HEK293T (cell line): ENCODE measurements around the gene PDS5B.

Experiments
- CTCF ChIA-PET: fragments of 350-600 bp; formaldehyde crosslinking; extraction: SDS; loops from one replicate; lab custom pipeline; 2021; ENCODE audit warnings: antibody characterized with exemption, inconsistent platforms; lab: Yijun Ruan, JAX
- POLR2A ChIA-PET: fragments of 350-600 bp; formaldehyde crosslinking; extraction: SDS; loops from one replicate; lab custom pipeline; 2020; ENCODE audit warnings: antibody characterized with exemption, inconsistent platforms; lab: Yijun Ruan, JAX
- DNase-seq: peaks from one replicate; pipeline ENCODE4 v3.0.0; 2012; ENCODE audit warnings: mixed read lengths; ENCODE audit errors: extremely low spot score
- ARNT ChIP-seq: fragments of 450-650 bp; IDR thresholded peaks from 2 replicates; pipeline ENCODE4 v1.6.1; 2017; ENCODE audit warnings: mild to moderate bottlenecking
- BHLHE40 ChIP-seq: fragments of 450-650 bp; IDR thresholded peaks from 2 replicates; pipeline ENCODE4 v1.6.1; 2016; ENCODE audit warnings: mild to moderate bottlenecking, moderate library complexity, borderline replicate concordance
- CTBP1 ChIP-seq: fragments of 450-650 bp; IDR thresholded peaks from 2 replicates; pipeline ENCODE4 v1.6.1; 2016; ENCODE audit warnings: borderline replicate concordance
- ELF4 ChIP-seq: fragments of 450-650 bp; IDR thresholded peaks from 2 replicates; pipeline ENCODE4 v1.6.1; 2017; ENCODE audit warnings: antibody characterized with exemption
- FOXA1 ChIP-seq: fragments of 450-650 bp; IDR thresholded peaks from 2 replicates; pipeline ENCODE4 v1.6.1; 2016; ENCODE audit warnings: mild to moderate bottlenecking
- FOXK2 ChIP-seq: fragments of 450-650 bp; IDR thresholded peaks from 2 replicates; pipeline ENCODE4 v1.6.1; 2016; ENCODE audit warnings: mild to moderate bottlenecking
- FOXM1 ChIP-seq: fragments of 450-650 bp; IDR thresholded peaks from 2 replicates; pipeline ENCODE4 v1.6.1; 2017; ENCODE audit warnings: mild to moderate bottlenecking, borderline replicate concordance
- HDGF ChIP-seq: fragments of 450-650 bp; IDR thresholded peaks from 2 replicates; pipeline ENCODE4 v1.6.1; 2017; ENCODE audit warnings: antibody characterized with exemption, borderline replicate concordance
- L3MBTL2 ChIP-seq: fragments of 450-650 bp; conservative IDR thresholded peaks from 2 replicates; pipeline ENCODE4 v1.6.1; 2016; ENCODE audit warnings: mild to moderate bottlenecking
- LEF1 ChIP-seq: fragments of 450-650 bp; IDR thresholded peaks from 2 replicates; pipeline ENCODE4 v1.6.1; 2017; ENCODE audit warnings: mild to moderate bottlenecking, borderline replicate concordance
- NFRKB ChIP-seq: fragments of 450-650 bp; IDR thresholded peaks from 2 replicates; pipeline ENCODE4 v1.6.1; 2016; ENCODE audit warnings: mild to moderate bottlenecking, moderate library complexity
- SP1 ChIP-seq: fragments of 450-650 bp; IDR thresholded peaks from 2 replicates; pipeline ENCODE4 v1.6.1; 2017
- SUZ12 ChIP-seq: fragments of 450-650 bp; IDR thresholded peaks from 2 replicates; pipeline ENCODE4 v1.6.1; 2016; ENCODE audit warnings: mild to moderate bottlenecking
- TARDBP ChIP-seq: fragments of 450-650 bp; IDR thresholded peaks from 2 replicates; pipeline ENCODE4 v1.6.1; 2016
- ZNF384 ChIP-seq: fragments of 450-650 bp; IDR thresholded peaks from 2 replicates; pipeline ENCODE4 v1.6.1; 2016
- TF ChIP-seq, protein P1 (sequence below): fragments of 450-650 bp; IDR thresholded peaks from 2 replicates; pipeline ENCODE4 v1.6.1; 2016

The PDS5B gene

DNA sequence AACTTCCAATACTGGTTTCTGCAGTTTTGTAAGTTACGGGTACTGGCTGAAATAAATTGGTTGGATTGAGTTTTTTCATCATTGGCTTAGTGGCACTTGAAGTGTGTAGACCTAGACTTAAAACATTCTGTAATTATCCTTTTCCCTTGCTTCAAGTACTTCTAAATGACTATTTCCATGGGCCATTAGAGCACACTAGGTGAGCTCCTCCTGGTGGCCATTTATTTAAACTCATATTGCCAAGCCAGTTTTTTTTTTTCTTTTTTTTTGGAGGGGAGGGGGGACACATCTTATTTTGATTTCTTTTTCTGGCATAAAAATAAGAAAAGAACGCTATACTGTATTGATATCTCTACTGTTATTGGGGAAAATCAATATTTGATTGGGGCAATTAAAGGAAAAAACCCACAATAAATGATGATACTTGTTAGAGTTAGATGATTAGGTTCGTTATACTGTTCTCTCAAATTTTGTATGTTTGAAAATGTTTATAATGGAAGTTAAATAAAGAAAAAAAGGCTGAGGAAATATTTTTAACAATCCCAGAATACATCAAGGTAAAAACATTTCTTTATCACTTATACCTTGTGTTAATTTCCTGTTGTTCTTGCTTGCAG is 82.9 kb downstream of the PDS5B start:
- TF ChIP-seq ZNF384 (peak; percentile 98), SP1 (no peak)
- ChIA-PET CTCF (interaction anchor here (0.6 to 1.6 kb wide), 4 partner anchors 8 to 458 kb away, joined by 3 to 9 read pairs (median 4); no protein-coding TSS in a partner anchor), POLR2A (no interaction called here)
- peak; percentile 28 for DNase-seq

- ChIA-PET CTCF (no interaction called here), POLR2A (no interaction called here)
- DNase-seq, result no peak
- no peak for TF ChIP-seq SP1
- no peak for TF ChIP-seq TARDBP
- no peak for TF ChIP-seq LEF1
- no peak for TF ChIP-seq BHLHE40
- no peak for TF ChIP-seq FOXK2
- TF ChIP-seq HDGF, result no peak
- TF ChIP-seq L3MBTL2, result no peak
- TF ChIP-seq ELF4, result no peak
- TF ChIP-seq, protein P1, sequence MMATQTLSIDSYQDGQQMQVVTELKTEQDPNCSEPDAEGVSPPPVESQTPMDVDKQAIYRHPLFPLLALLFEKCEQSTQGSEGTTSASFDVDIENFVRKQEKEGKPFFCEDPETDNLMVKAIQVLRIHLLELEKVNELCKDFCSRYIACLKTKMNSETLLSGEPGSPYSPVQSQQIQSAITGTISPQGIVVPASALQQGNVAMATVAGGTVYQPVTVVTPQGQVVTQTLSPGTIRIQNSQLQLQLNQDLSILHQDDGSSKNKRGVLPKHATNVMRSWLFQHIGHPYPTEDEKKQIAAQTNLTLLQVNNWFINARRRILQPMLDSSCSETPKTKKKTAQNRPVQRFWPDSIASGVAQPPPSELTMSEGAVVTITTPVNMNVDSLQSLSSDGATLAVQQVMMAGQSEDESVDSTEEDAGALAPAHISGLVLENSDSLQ, result no peak
- TF ChIP-seq CTBP1, result no peak
- no peak for TF ChIP-seq ZNF384
- no peak for TF ChIP-seq SUZ12
- TF ChIP-seq ARNT, result no peak
- no peak for TF ChIP-seq FOXA1
- no peak for TF ChIP-seq NFRKB
Measured at GRCh38 chr13:32674503-32674902, 88.3 kb downstream of the PDS5B start.

DNA sequence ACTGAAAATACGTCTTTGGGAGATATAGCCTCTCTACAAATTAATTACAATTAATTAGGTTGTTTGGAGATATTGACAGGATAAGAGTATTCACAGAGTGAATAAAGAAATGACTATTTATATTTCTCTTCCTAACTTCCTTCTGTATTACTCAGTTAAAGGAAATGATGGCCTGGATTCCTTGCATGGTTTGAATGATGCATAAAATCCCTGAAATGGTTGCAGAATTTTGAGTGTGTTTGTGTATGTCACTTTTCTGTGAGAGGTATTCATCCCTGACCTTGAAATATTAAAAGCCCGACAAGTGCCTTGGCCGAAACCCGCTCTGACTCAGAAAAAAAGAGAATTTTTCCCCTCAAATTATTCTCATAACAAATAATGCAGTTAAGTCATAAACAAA is 90.0 kb downstream of the PDS5B start:
- ChIA-PET CTCF (no interaction called here), POLR2A (no interaction called here)
- no peak for DNase-seq
- TF ChIP-seq LEF1, result no peak
- TF ChIP-seq FOXA1, result no peak
- no peak for TF ChIP-seq ZNF384
- no peak for TF ChIP-seq FOXM1
- TF ChIP-seq ARNT, result no peak
- TF ChIP-seq L3MBTL2, result no peak
- TF ChIP-seq TARDBP, result no peak
- no peak for TF ChIP-seq BHLHE40
- no peak for TF ChIP-seq SUZ12
- no peak for TF ChIP-seq SP1

- no peak for DNase-seq
- ChIA-PET CTCF (no interaction called here), POLR2A (no interaction called here)
- TF ChIP-seq SP1 (no peak), TARDBP (no peak), HDGF (no peak), L3MBTL2 (no peak)
Measured at GRCh38 chr13:32682130-32682529, 95.9 kb downstream of the PDS5B start.

GRCh38 chr13:32682740-32683139 is 96.5 kb downstream of the PDS5B start:
- DNase-seq, result no peak
- ChIA-PET CTCF (no interaction called here), POLR2A (no interaction called here)
- TF ChIP-seq TARDBP (no peak), LEF1 (no peak), ZNF384 (no peak), FOXM1 (no peak), ELF4 (no peak), SP1 (no peak), SUZ12 (no peak), L3MBTL2 (no peak), CTBP1 (no peak), FOXA1 (no peak), FOXK2 (no peak), NFRKB (no peak), BHLHE40 (no peak), ARNT (no peak), HDGF (no peak)
- TF ChIP-seq, protein P1, result no peak

GRCh38 chr13:32687275-32687674 is 101.0 kb downstream of the PDS5B start:
- ChIA-PET CTCF (interaction anchor here (1.0 kb wide), 1 partner anchor 25 kb away, joined by 3 read pairs; no protein-coding TSS in a partner anchor), POLR2A (no interaction called here)
- TF ChIP-seq CTBP1, result no peak
- no peak for TF ChIP-seq FOXK2
- no peak for TF ChIP-seq SUZ12
- TF ChIP-seq NFRKB, result no peak
- TF ChIP-seq ELF4, result no peak
- TF ChIP-seq ARNT, result no peak
- no peak for TF ChIP-seq BHLHE40
- no peak for TF ChIP-seq L3MBTL2
- no peak for TF ChIP-seq HDGF

DNA sequence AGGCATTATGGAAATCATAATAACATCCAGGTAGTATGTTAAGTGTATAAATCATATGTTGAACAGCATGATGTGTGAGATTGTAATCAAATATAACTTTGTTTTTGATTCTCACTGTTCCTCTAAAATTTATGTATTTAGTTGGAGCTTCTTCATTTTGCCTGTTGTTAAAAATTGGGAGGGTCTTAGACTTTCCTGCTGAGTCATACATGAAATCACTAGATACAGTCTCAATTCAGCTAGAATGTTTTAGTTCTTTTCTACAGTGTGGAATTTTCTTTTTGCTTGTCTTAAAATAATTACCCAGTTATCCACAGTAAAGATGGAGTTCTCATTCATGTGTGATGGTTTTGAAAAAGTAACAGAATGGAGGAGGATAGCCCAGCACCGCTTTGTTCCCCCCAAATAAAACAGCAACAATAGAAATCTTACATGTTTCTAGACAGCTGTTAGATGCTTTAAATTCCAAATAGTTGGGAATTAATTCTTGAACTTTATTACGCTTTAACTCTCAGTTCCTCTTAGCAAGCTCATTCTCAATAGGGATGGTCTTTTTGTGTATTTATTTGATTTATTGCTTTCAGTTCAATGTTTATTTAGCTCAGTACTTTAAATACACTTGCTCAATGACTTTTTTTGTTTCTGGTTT is 109.5 kb downstream of the PDS5B start:
- ChIA-PET POLR2A (no interaction called here), CTCF (interaction anchor here (0.7 kb wide), 1 partner anchor 78 kb away, joined by 3 read pairs; no protein-coding TSS in a partner anchor)
- no peak for DNase-seq
- TF ChIP-seq FOXK2, result no peak
- TF ChIP-seq HDGF, result no peak
- no peak for TF ChIP-seq TARDBP
- no peak for TF ChIP-seq NFRKB
- no peak for TF ChIP-seq LEF1

More at GRCh38 chr13:32687275-32687674, 101.0 kb downstream of the PDS5B start:
- DNase-seq, result no peak
